Naive thymus-derived CD8-positive, alpha-beta T cell (primary cell): ENCODE data around the gene PRDM11. TPM values are rescaled to one million over a fixed set of nuclear protein-coding genes. Genes with fewer than 3 reads are reported as not detected.

Experiments
- ATAC-seq, 2 donors: fragments of 150-1000 bp; cut with Tn5 transposase in 1 of 2; sonication (Bioruptor Pico), chemical (Tn5 transposase) in 1 of 2; 1 replicate in 1 of 2; 2 replicates in 1 of 2; pipeline ENCODE4 v1.10.0; 2021; ENCODE audit warnings: mild to moderate bottlenecking in 2 of 2, moderate library complexity in 2 of 2
- POLR2A ChIA-PET: fragments of 350-600 bp; sonication (Branson Sonifier 250); formaldehyde crosslinking; loops from one replicate; lab custom pipeline; 2021; ENCODE audit warnings: antibody characterized with exemption; lab: Charles Lee
- DNase-seq, 10 donors: peaks; one replicate each; pipeline versions ENCODE4 v3.0.0 to v3.0.0-alpha.2; 2020 to 2022
- H3K27ac Mint-ChIP-seq, 10 donors: one replicate each; pipeline ENCODE4 v1.8.0; 2020 to 2022; ENCODE audit warnings: mild to moderate bottlenecking in 10 of 10, mixed read lengths in 10 of 10, moderate library complexity in 4 of 10, inconsistent platforms in 1 of 10
- H3K27me3 Mint-ChIP-seq, 5 donors: one replicate each; pipeline ENCODE4 v1.8.0; 2021 to 2022; ENCODE audit warnings: mixed read lengths in 5 of 5
- H3K36me3 Mint-ChIP-seq, 3 donors: one replicate each; pipeline ENCODE4 v1.8.0; 2020 to 2022; ENCODE audit warnings: mixed read lengths in 3 of 3, mild to moderate bottlenecking in 2 of 3, inconsistent platforms in 1 of 3
- H3K4me1 Mint-ChIP-seq, 4 donors: one replicate each; pipeline ENCODE4 v1.8.0; 2021 to 2022; ENCODE audit warnings: mixed read lengths in 4 of 4
- H3K4me3 Mint-ChIP-seq, 10 donors: one replicate each; pipeline ENCODE4 v1.8.0; 2020 to 2022; ENCODE audit warnings: mild to moderate bottlenecking in 10 of 10, mixed read lengths in 10 of 10, moderate library complexity in 6 of 10, inconsistent platforms in 1 of 10
- H3K9me3 Mint-ChIP-seq, 9 donors: one replicate each; pipeline ENCODE4 v1.8.0; 2020 to 2022; ENCODE audit warnings: mixed read lengths in 9 of 9, mild to moderate bottlenecking in 3 of 9, inconsistent platforms in 1 of 9, moderate library complexity in 1 of 9
- polyA plus RNA-seq, 3 donors: library from polyadenylated mRNA; unstranded; fragments of 300-500 nt; fragmentation: Illumina TruSeq; gene quantifications; one replicate each; pipeline ENCODE4 v1.2.3, GENCODE V29; 2021
- total RNA-seq, 8 experiments: library from RNA in 2 of 8; stranded (reverse) in 2 of 8; gene quantifications; one replicate each; pipeline ENCODE4 v1.2.3 and lab custom pipeline; 2021 to 2026

PRDM11 gene
- total and polyA plus RNA-seq, 5 experiments from 2014 or later = 0.49 to 12.0 (median 1.4) TPM

GRCh38 chr11:45219411-45219810, 73.0 kb downstream of the PRDM11 start:
- ATAC-seq = no peak
- DNase-seq = no peak
- Mint-ChIP-seq H3K36me3 (peaks cover 7 to 47% (median 16%) of the 10 kb centered on the region in 3 donors), H3K4me3 (no peak overlapping the region), H3K4me1 (peaks cover 0 to 5% (median 1%) of the 10 kb centered on the region in 4 donors), H3K27ac (no peak overlapping the region), H3K27me3 (no peaks in the 10 kb centered on the region), H3K9me3 (no peaks in the 10 kb centered on the region)
- POLR2A ChIA-PET = no interaction called here

GRCh38 chr11:45223496-45223895, 77.1 kb downstream of the PRDM11 start:
- H3K36me3 Mint-ChIP-seq = peaks cover 7 to 75% (median 37%) of the 10 kb centered on the region in 3 donors
- DNase-seq = no peak
- peak overlapping the region in 1 of 10 donors; percentile 76 for H3K27ac Mint-ChIP-seq
- H3K27me3 Mint-ChIP-seq = no peaks in the 10 kb centered on the region
- POLR2A ChIA-PET = no interaction called here
- no peak for ATAC-seq
- no peak overlapping the region for H3K4me3 Mint-ChIP-seq
- H3K4me1 Mint-ChIP-seq = no peaks in the 10 kb centered on the region
- H3K9me3 Mint-ChIP-seq = no peaks in the 10 kb centered on the region

DNA sequence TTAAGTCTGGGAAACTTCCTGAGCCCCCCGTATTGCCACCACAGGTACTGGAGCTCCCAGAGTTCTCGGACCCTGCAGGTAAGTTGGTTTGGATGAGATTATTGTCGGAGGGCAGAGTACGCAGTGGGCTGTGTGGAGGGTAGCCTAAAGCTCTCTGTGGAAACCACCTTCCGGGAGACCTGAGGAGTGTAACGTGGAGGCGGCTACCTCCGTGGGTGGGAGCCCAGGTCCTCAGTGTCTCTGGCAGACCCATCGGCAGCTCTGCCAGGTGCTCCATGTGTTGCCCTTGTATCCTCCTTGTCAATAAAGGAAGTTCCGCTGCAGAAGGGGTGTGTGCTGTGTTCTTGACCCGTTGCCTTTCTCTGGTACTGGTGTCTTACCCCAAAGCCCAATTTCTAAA, 78.3 kb downstream of the PRDM11 start:
- no peak for DNase-seq
- POLR2A ChIA-PET = no interaction called here
- peak overlapping the region in 1 of 10 donors; percentile 33 for H3K27ac Mint-ChIP-seq
- no peaks in the 10 kb centered on the region for H3K4me1 Mint-ChIP-seq
- H3K36me3 Mint-ChIP-seq = peaks cover 7 to 70% (median 34%) of the 10 kb centered on the region in 3 donors
- no peaks in the 10 kb centered on the region for H3K27me3 Mint-ChIP-seq
- ATAC-seq = no peak
- no peaks in the 10 kb centered on the region for H3K9me3 Mint-ChIP-seq
- H3K4me3 Mint-ChIP-seq = no peak overlapping the region

GRCh38 chr11:45225277-45225676, 78.8 kb downstream of the PRDM11 start:
- Mint-ChIP-seq H3K4me1 (peaks cover 0 to under 1% (median 0%) of the 10 kb centered on the region in 4 donors), H3K27ac (peak overlapping the region in 2 of 10 donors; percentile 1 to 33), H3K36me3 (peaks cover 7 to 65% (median 34%) of the 10 kb centered on the region in 3 donors), H3K27me3 (no peaks in the 10 kb centered on the region), H3K4me3 (no peak overlapping the region), H3K9me3 (no peaks in the 10 kb centered on the region)
- POLR2A ChIA-PET = no interaction called here
- ATAC-seq (no peak), DNase-seq (no peak)

DNA sequence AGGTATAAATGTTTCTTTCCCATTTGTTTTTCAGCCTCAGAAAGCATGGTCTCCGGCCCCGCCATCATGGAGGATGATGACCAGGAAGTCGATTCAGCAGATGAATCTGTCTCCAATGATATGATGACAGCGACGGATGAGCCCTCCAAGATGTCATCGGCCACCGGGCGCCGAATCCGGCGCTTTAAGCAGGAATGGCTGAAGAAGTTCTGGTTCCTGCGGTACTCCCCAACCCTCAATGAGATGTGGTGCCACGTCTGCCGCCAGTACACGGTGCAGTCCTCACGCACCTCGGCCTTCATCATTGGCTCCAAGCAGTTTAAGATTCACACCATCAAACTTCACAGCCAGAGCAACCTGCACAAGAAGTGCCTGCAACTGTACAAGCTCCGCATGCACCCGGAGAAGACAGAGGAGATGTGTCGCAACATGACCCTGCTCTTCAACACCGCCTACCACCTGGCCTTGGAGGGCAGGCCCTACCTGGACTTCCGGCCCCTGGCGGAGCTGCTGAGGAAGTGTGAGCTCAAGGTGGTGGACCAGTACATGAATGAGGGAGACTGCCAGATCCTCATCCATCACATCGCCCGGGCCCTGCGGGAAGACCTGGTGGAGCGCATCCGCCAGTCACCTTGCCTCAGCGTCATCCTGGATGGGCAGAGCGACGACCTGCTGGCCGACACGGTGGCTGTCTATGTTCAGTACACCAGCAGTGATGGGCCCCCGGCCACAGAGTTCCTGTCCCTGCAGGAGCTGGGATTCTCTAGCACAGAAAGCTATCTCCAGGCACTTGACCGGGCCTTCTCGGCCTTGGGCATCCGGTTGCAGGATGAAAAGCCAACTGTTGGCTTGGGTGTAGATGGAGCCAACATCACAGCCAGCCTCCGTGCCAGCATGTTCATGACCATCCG, 79.8 kb downstream of the PRDM11 start:
- Mint-ChIP-seq H3K27me3 (no peaks in the 10 kb centered on the region), H3K4me3 (no peak overlapping the region), H3K4me1 (peaks cover 0 to 2% (median 0%) of the 10 kb centered on the region in 4 donors), H3K27ac (no peak overlapping the region), H3K36me3 (peaks cover 1 to 55% (median 33%) of the 10 kb centered on the region in 3 donors), H3K9me3 (no peaks in the 10 kb centered on the region)
- POLR2A ChIA-PET = no interaction called here
- ATAC-seq = no peak
- DNase-seq = no peak

GRCh38 chr11:45226901-45227300, 80.5 kb downstream of the PRDM11 start:
- Mint-ChIP-seq H3K9me3 (no peaks in the 10 kb centered on the region), H3K27ac (no peak overlapping the region), H3K4me3 (no peak overlapping the region), H3K4me1 (peaks cover 0 to 2% (median 0%) of the 10 kb centered on the region in 4 donors), H3K36me3 (peaks cover 0 to 48% (median 29%) of the 10 kb centered on the region in 3 donors), H3K27me3 (no peaks in the 10 kb centered on the region)
- ATAC-seq (no peak), DNase-seq (no peak)
- POLR2A ChIA-PET = no interaction called here

DNA sequence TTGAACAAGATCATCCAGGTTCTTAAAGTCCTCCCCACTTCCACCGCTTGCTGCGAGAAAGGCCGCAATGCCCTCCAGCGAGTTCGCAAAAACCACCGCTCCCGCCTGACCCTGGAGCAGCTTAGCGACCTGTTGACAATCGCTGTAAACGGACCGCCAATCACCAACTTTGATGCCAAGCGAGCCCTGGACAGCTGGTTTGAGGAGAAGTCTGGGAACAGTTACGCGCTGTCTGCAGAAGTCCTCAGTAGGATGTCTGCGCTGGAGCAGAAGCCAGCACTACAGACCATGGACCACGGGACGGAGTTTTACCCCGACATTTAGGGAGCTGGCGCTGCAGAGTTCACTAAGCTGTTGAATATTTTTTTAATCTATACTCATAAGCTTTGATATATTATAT, 81.4 kb downstream of the PRDM11 start:
- ATAC-seq (no peak), DNase-seq (no peak)
- Mint-ChIP-seq H3K4me1 (peaks cover 0 to 2% (median 0%) of the 10 kb centered on the region in 4 donors), H3K36me3 (peaks cover 0 to 44% (median 27%) of the 10 kb centered on the region in 3 donors), H3K27ac (peak overlapping the region in 1 of 10 donors; percentile 40), H3K27me3 (no peaks in the 10 kb centered on the region), H3K9me3 (no peaks in the 10 kb centered on the region), H3K4me3 (no peak overlapping the region)
- POLR2A ChIA-PET = no interaction called here

- Mint-ChIP-seq H3K36me3 (peaks cover 0 to 37% (median 20%) of the 10 kb centered on the region in 3 donors), H3K9me3 (no peaks in the 10 kb centered on the region), H3K4me1 (peaks cover 0 to 3% (median under 1%) of the 10 kb centered on the region in 4 donors), H3K4me3 (no peak overlapping the region), H3K27ac (no peak overlapping the region), H3K27me3 (no peaks in the 10 kb centered on the region)
- POLR2A ChIA-PET = no interaction called here
- no peak for ATAC-seq
- no peak for DNase-seq
These were observed 83.1 kb downstream of the PRDM11 start for GRCh38 chr11:45229401-45230020.

DNA sequence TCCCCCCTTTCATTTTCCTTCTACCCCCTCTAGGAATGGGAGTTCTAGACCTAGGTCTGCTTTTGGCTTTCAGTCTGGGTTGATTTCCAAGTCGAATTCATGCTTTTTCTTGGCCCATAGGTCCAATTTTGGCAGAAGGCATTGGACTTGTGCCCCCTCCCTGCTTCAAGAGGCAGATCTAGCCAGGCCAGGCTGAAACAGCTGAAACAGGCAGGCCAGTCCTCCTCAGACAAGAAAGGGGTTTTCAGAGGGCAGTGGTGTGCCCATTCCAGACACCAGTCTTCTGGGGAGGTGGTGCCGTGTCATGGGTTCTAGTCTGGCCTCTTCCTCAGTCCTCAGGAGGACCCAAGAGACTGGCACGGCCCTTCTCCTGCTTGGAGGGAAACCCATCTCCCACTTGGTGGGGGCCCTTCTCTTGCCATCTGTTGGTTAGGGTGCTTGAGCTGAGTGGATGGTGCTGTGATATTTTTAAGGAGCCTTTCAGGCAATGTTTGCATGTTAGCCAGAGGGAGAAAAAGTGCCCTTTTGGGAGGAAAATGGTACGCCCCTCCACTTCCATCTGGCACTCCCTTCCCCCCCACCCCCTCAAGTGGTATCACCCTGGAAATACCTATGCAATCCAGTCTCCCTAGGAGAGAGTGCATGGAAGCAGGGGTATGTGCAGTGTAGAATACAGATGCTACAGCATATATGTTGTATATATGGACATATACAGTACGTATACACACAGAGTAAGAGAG, 86.1 kb downstream of the PRDM11 start:
- H3K27me3 Mint-ChIP-seq = peaks cover 4 to 16% (median 10%) of the 10 kb centered on the region in 5 donors
- H3K4me1 Mint-ChIP-seq = peaks cover 0 to 4% (median 1%) of the 10 kb centered on the region in 4 donors
- no peaks in the 10 kb centered on the region for H3K9me3 Mint-ChIP-seq
- POLR2A ChIA-PET = no interaction called here
- no peak for DNase-seq
- ATAC-seq = no peak
- H3K36me3 Mint-ChIP-seq = peaks cover 0 to 9% (median 4%) of the 10 kb centered on the region in 3 donors
- H3K4me3 Mint-ChIP-seq = no peak overlapping the region
- no peak overlapping the region for H3K27ac Mint-ChIP-seq

- POLR2A ChIA-PET = no interaction called here
- DNase-seq (peak in 8 of 10 donors; percentile 22 to 53 (median 35)), ATAC-seq (peak; percentile 50 to 56)
- H3K9me3 Mint-ChIP-seq = no peaks in the 10 kb centered on the region
- H3K27me3 Mint-ChIP-seq = peaks cover 9 to 24% (median 12%) of the 10 kb centered on the region in 5 donors
- peaks cover 0 to 5% (median 0%) of the 10 kb centered on the region in 3 donors for H3K36me3 Mint-ChIP-seq
- peaks cover 0 to 4% (median 1%) of the 10 kb centered on the region in 4 donors for H3K4me1 Mint-ChIP-seq
- H3K4me3 Mint-ChIP-seq = no peak overlapping the region
- no peak overlapping the region for H3K27ac Mint-ChIP-seq
These were observed 86.8 kb downstream of the PRDM11 start for GRCh38 chr11:45233121-45233803.

- DNase-seq (no peak), ATAC-seq (no peak)
- Mint-ChIP-seq H3K27me3 (peaks cover 10 to 25% (median 12%) of the 10 kb centered on the region in 5 donors), H3K4me3 (no peak overlapping the region), H3K36me3 (peaks cover 0 to 3% (median 0%) of the 10 kb centered on the region in 3 donors), H3K4me1 (peaks cover 0 to 4% (median 1%) of the 10 kb centered on the region in 4 donors), H3K9me3 (peaks cover 0 to 2% (median 0%) of the 10 kb centered on the region in 9 donors), H3K27ac (no peak overlapping the region)
- POLR2A ChIA-PET = no interaction called here
These were observed 87.3 kb downstream of the PRDM11 start for GRCh38 chr11:45233804-45234170.
